ENCODE data around the gene CABP1.

The CABP1 gene

DNA sequence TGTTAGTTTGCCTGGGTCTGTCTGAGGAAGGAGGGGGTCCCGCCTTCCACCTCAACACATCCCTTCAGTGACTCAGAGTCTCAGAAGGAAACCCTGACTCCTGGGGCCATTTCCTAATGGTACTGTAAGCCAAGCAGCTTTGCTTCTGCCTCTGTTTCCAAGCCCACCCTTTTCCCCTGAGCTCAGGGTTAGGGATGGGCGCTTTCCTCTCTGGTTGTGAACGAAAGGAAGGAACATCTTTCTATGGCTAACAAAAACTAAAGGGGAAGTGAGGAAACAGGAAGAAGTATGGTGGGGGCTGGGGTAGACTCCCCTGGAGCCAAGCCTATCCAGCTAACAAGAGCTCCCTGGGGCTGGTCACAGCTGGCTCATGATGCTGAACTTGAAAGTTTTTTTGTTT lies 58.2 kb downstream of the CABP1 start:
- DNase-seq, result no peak

GRCh38 chr12:120699553-120699952 lies 59.1 kb downstream of the CABP1 start:
- DNase-seq, result no peak

GRCh38 chr12:120700886-120701285 lies 60.5 kb downstream of the CABP1 start:
- no peak for DNase-seq

DNA sequence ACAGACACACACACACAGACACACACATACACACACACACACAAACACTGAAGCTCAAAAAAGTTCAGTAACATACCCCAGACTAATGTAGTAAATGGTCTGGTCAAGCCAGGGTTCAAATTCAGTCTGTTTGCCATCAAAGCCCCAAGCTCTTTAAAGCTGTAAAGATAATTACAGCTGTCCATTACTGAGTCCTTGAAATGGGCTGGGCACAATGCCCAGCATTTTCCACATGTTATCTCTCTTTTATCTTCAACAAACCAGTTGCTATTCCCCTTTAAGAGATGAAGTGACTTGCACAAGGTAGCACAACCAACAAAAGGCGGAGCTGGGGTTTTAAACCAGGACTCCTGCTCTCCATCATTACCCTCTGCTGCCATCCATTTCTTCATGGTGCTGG lies 62.2 kb downstream of the CABP1 start:
- DNase-seq, result no peak

- DNase-seq, result no peak
Measured at GRCh38 chr12:120703311-120703942, 63.0 kb downstream of the CABP1 start.

DNA sequence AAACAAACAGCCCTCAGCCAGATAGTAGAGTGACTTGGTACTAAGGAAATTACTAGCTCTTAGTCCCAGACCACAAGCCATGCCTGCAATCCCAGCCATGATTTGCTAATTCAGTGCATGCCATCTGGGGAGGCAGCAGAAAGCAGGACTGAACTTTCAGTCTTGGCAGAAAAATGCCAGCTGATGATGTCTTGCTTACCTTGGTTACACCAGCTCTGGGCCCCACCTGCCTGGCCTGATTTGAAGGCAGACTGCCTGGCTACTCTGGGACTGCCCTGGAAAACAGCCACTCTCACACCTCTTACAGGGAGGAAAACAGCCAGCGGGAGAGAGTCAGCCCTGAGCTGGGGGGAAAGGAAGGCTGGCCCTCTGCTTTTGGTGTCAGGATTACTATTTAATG lies 65.2 kb downstream of the CABP1 start:
- no peak for DNase-seq

GRCh38 chr12:120706029-120706428 lies 65.6 kb downstream of the CABP1 start:
- DNase-seq, result no peak

- no peak for DNase-seq
Measured at GRCh38 chr12:120708651-120709050, 68.2 kb downstream of the CABP1 start.

GRCh38 chr12:120710031-120710804 lies 69.8 kb downstream of the CABP1 start, which contains the start of gene UNC119B:
TSS of gene UNC119B (plus strand) at chr12:120710458. CDS start at chr12:120710475, 17 bp downstream.
- DNase-seq, result peak; percentile 79

DNA sequence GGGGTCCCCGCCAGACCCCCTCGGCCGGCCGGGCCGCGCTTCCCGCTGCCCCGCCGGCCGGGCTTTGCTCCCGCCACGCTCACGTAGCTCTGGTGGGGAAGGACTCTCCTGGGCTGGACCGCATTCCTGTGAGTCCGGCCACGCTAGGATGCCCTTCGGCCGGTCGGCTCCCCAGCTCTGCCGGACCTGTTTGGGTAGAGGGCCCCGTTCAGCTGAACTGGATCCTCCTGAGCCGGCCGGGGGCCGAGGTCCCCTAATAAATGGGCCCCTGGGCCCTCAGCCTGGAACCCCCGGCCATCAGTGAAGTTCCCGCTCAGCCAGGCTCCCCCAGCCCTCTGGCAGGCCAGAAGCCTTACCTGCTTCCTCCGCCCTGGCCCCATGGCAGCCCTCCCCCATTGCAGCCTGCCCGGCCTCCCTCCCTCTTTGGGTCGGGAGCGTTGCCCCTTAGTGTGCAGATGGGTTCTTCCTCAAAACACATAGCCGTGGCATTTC lies 70.4 kb downstream of the CABP1 start:
- DNase-seq, result peak; percentile 31

DNA sequence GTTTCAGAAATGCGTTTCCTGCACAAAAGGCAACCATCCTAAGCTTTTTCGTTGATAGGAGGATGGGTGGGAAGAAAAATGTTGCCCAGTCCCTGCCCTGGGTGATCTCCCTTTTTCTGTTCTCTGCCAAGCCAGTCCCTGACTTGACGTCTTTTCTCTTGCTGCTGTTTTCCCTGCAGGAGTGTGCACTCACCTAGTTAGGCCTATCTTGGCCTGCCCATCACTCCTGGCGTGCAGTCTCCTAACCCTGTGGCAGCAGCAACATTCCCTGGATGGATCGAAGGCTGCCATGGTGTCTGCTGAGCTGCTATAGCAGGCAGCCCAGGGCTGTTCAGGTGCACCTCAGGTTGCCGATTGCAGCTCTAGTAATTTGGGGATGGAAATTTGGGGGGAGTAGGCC lies 71.0 kb downstream of the CABP1 start:
- no peak for DNase-seq

- no peak for DNase-seq
Measured at GRCh38 chr12:120712610-120713009, 72.2 kb downstream of the CABP1 start.

GRCh38 chr12:120713861-120714482 lies 73.5 kb downstream of the CABP1 start:
- peak; percentile 67 for DNase-seq

Measured in activated CD8-positive, alpha-beta memory T cell treated with anti-CD3 and anti-CD28 coated beads, Interleukin-2, amount 50 U/mL, for 4 hours (primary cell).